H9 (cell line): Measurements from ENCODE around the gene MTARC2. TPM values are rescaled to one million over a fixed set of nuclear protein-coding genes. Genes with fewer than 3 reads are reported as not detected.

Experiments used
- DNase-seq: peaks from one replicate; pipeline ENCODE4 v3.0.0-alpha.2; 2017
- H2AFZ ChIP-seq: one replicate; pipeline ENCODE4 v1.6.1; 2013; ENCODE audit warnings: mild to moderate bottlenecking, low read length, control low read depth, moderate library complexity
- H2AK5ac ChIP-seq: 2 replicates; pipeline ENCODE4 v1.6.1; 2013; ENCODE audit warnings: low read length, control low read depth, mixed read lengths; ENCODE audit not compliant: insufficient read length
- H2BK120ac ChIP-seq: one replicate; pipeline ENCODE4 v1.6.1; 2013; ENCODE audit warnings: low read depth, mild to moderate bottlenecking, low read length, control low read depth, inconsistent platforms; ENCODE audit not compliant: poor library complexity, severe bottlenecking
- H2BK12ac ChIP-seq: 2 replicates; pipeline ENCODE4 v1.6.1; 2013; ENCODE audit warnings: low read length, control low read depth, mixed read lengths, low read depth; ENCODE audit not compliant: insufficient read length
- H2BK15ac ChIP-seq: 2 replicates; pipeline ENCODE4 v1.6.1; 2013; ENCODE audit warnings: low read depth, low read length, control low read depth
- H2BK20ac ChIP-seq: one replicate; pipeline ENCODE4 v1.6.1; 2013; ENCODE audit warnings: low read depth, mild to moderate bottlenecking, low read length, control low read depth, inconsistent platforms; ENCODE audit not compliant: poor library complexity, severe bottlenecking
- H2BK5ac ChIP-seq: 2 replicates; pipeline ENCODE4 v1.6.1; 2013; ENCODE audit warnings: low read length, control low read depth, mixed read lengths; ENCODE audit not compliant: insufficient read length
- H3K14ac ChIP-seq: 2 replicates; pipeline ENCODE4 v1.6.1; 2013; ENCODE audit warnings: low read length, control low read depth; ENCODE audit not compliant: insufficient read depth
- H3K18ac ChIP-seq: 2 replicates; pipeline ENCODE4 v1.6.1; 2013; ENCODE audit warnings: low read depth, mild to moderate bottlenecking, mixed read lengths, low read length, control low read depth; ENCODE audit not compliant: insufficient read length
- H3K23ac ChIP-seq: 2 replicates; pipeline ENCODE4 v1.6.1; 2013; ENCODE audit warnings: low read length, control low read depth, mixed read lengths, low read depth; ENCODE audit not compliant: insufficient read length
- H3K23me2 ChIP-seq: 2 replicates; pipeline ENCODE4 v1.6.1; 2013; ENCODE audit warnings: low read depth, mild to moderate bottlenecking, mixed read lengths, low read length, control low read depth; ENCODE audit not compliant: insufficient read length, poor library complexity, severe bottlenecking
- H3K27ac ChIP-seq: 2 replicates; pipeline ENCODE4 v1.5.1; 2013; ENCODE audit warnings: low read length, control low read depth, mixed read lengths, low read depth; ENCODE audit not compliant: insufficient read length
- H3K27me3 ChIP-seq: 2 replicates; pipeline ENCODE4 v1.6.1; 2013; ENCODE audit warnings: low read length, control low read depth, inconsistent platforms; ENCODE audit not compliant: insufficient read depth
- H3K4ac ChIP-seq: 2 replicates; pipeline ENCODE4 v1.6.1; 2013; ENCODE audit warnings: low read depth, mild to moderate bottlenecking, control low read depth, inconsistent platforms, low read length, moderate library complexity
- H3K4me1 ChIP-seq: 2 replicates; pipeline ENCODE4 v1.6.1; 2013; ENCODE audit warnings: low read length, control low read depth, inconsistent platforms; ENCODE audit not compliant: insufficient read depth
- H3K4me2 ChIP-seq: 2 replicates; pipeline ENCODE4 v1.6.1; 2013; ENCODE audit warnings: low read length, control low read depth, mixed read lengths; ENCODE audit not compliant: insufficient read length, insufficient read depth
- H3K56ac ChIP-seq: 2 replicates; pipeline ENCODE4 v1.6.1; 2013; ENCODE audit warnings: low read depth, mild to moderate bottlenecking, mixed read lengths, low read length, control low read depth; ENCODE audit not compliant: insufficient read length
- H3K79me1 ChIP-seq: 2 replicates; pipeline ENCODE4 v1.6.1; 2013; ENCODE audit warnings: low read depth, mild to moderate bottlenecking, moderate library complexity, low read length, control low read depth, inconsistent platforms; ENCODE audit not compliant: insufficient read depth, poor library complexity, severe bottlenecking
- H3K79me2 ChIP-seq: 2 replicates; pipeline ENCODE4 v1.6.1; 2013; ENCODE audit warnings: low read length, control low read depth, inconsistent platforms; ENCODE audit not compliant: insufficient read depth
- H3K9ac ChIP-seq: 2 replicates; pipeline ENCODE4 v1.6.1; 2013; ENCODE audit warnings: low read length, control low read depth, mixed read lengths; ENCODE audit not compliant: insufficient read length; ENCODE audit errors: extremely low read depth
- H3K9me3 ChIP-seq: one replicate; pipeline ENCODE4 v1.6.1; 2013; ENCODE audit warnings: low read depth, low read length, inconsistent platforms; ENCODE audit not compliant: control insufficient read depth
- H3T11ph ChIP-seq: one replicate; pipeline ENCODE4 v1.6.1; 2013; ENCODE audit warnings: mild to moderate bottlenecking, low read length, control low read depth, inconsistent platforms
- H4K20me1 ChIP-seq: one replicate; pipeline ENCODE4 v1.6.1; 2013; ENCODE audit not compliant: control insufficient read depth, insufficient read length, insufficient read depth
- H4K5ac ChIP-seq: 2 replicates; pipeline ENCODE4 v1.6.1; 2013; ENCODE audit warnings: low read depth, mild to moderate bottlenecking, mixed read lengths, low read length, control low read depth; ENCODE audit not compliant: insufficient read length
- H4K8ac ChIP-seq: replicated peaks from 2 replicates; pipeline ENCODE4 v1.6.1; 2013; ENCODE audit warnings: low read length, control low read depth, mixed read lengths, low read depth; ENCODE audit not compliant: insufficient read length
- H4K91ac ChIP-seq: 2 replicates; pipeline ENCODE4 v1.6.1; 2013; ENCODE audit warnings: low read depth, mild to moderate bottlenecking, moderate library complexity, mixed read lengths, low read length, control low read depth; ENCODE audit not compliant: insufficient read length
- H3K27ac Mint-ChIP-seq, 3 experiments: 2 replicates in 2 of 3; 3 replicates in 1 of 3; pipeline ENCODE4 v1.8.0; 2020 to 2021; ENCODE audit warnings: mixed read lengths in 3 of 3, mild to moderate bottlenecking in 1 of 3, moderate library complexity in 1 of 3
- H3K27me3 Mint-ChIP-seq: 2 replicates; pipeline ENCODE4 v1.8.0; 2021; ENCODE audit warnings: low read depth, mild to moderate bottlenecking, moderate library complexity, mixed read lengths
- H3K36me3 Mint-ChIP-seq, 3 experiments: 2 replicates in 2 of 3; 3 replicates in 1 of 3; pipeline ENCODE4 v1.8.0; 2020 to 2021; ENCODE audit warnings: low read depth in 3 of 3, mixed read lengths in 3 of 3; ENCODE audit not compliant: insufficient read depth in 1 of 3
- H3K4me1 Mint-ChIP-seq, 2 experiments: 2 replicates each; pipeline ENCODE4 v1.8.0; 2020; ENCODE audit warnings: mixed read lengths in 2 of 2
- H3K4me3 Mint-ChIP-seq, 2 experiments: 2 replicates in 1 of 2; 3 replicates in 1 of 2; pipeline ENCODE4 v1.8.0; 2020 to 2021; ENCODE audit warnings: mild to moderate bottlenecking in 2 of 2, mixed read lengths in 2 of 2, moderate library complexity in 1 of 2
- H3K9me3 Mint-ChIP-seq, 2 experiments: 2 replicates in 1 of 2; 3 replicates in 1 of 2; pipeline ENCODE4 v1.8.0; 2020; ENCODE audit warnings: mild to moderate bottlenecking in 2 of 2, mixed read lengths in 2 of 2, moderate library complexity in 1 of 2
- CTCF ChIP-seq: fragments of 200-600 bp; sonication (generic); conservative IDR thresholded peaks from 3 replicates; pipeline ENCODE4 v1.8.0; 2021; ENCODE audit warnings: antibody characterized with exemption, mild to moderate bottlenecking
- WGBS: extraction: QIAGEN DNeasy Blood & Tissue Kit; methylation state at CpG from one replicate; pipeline ENCODE4 v1.1.7; 2013; ENCODE audit warnings: missing lambda C conversion rate, low lambda C conversion rate, mixed read lengths; ENCODE audit not compliant: insufficient read length; ENCODE audit errors: extremely low coverage; 5-methylcytosine and 5-hydroxymethylcytosine counted together
- total RNA-seq: library from RNA; stranded (reverse); gene quantifications from 2 replicates; pipeline ENCODE4 v1.2.1, GENCODE V29; 2021

MTARC2 gene
- total RNA-seq, 1 experiment from 2014 or later, result 7.7 TPM

GRCh38 chr1:220708936-220709801 lies 39.0 kb upstream of the MTARC2 start:
- Histone ChIP-seq H3K79me1 (no peaks in the 10 kb centered on the region), H3K14ac (no peak overlapping the region), H3K23me2 (no peaks in the 10 kb centered on the region), H2BK15ac (no peak overlapping the region), H3K27me3 (no peaks in the 10 kb centered on the region), H2BK5ac (no peak overlapping the region), H3K27ac (no peak overlapping the region), H3K4me2 (no peak overlapping the region), H3K9me3 (no peaks in the 10 kb centered on the region), H3K4me1 (no peaks in the 10 kb centered on the region), H4K5ac (no peak overlapping the region), H2BK12ac (no peak overlapping the region), H2BK20ac (no peak overlapping the region), H3K23ac (no peak overlapping the region), H4K8ac (no peak overlapping the region), H3K4ac (no peak overlapping the region), H4K91ac (no peak overlapping the region), H3K9ac (no peak overlapping the region), H4K20me1 (no peaks in the 10 kb centered on the region), H3K18ac (no peak overlapping the region), H3K79me2 (no peaks in the 10 kb centered on the region), H2AK5ac (no peak overlapping the region), H2BK120ac (no peak overlapping the region), H2AFZ (no peak overlapping the region), H3K56ac (no peak overlapping the region), H3T11ph (no peak overlapping the region)
- no peak overlapping the region for H3K27ac Mint-ChIP-seq
- H3K4me3 Mint-ChIP-seq, result no peak overlapping the region
- DNase-seq, result no peak
- no peaks in the 10 kb centered on the region for H3K36me3 Mint-ChIP-seq
- TF ChIP-seq CTCF, result no peak
- no peaks in the 10 kb centered on the region; a peak in 1 of 5 replicates for H3K9me3 Mint-ChIP-seq
- H3K27me3 Mint-ChIP-seq, result peaks cover 2% of the 10 kb centered on the region
- H3K4me1 Mint-ChIP-seq, result peaks cover 10 to 12% of the 10 kb centered on the region in 2 experiments
- no CpG with 5 or more reads among the region's 9 CpGs for WGBS
